ENCODE measurements around the gene ZBTB16.

The ZBTB16 gene

GRCh38 chr11:114213622-114214021 is 154.1 kb downstream of the ZBTB16 start:
- no peak for DNase-seq (ENCODE audit: low read depth)

GRCh38 chr11:114215428-114215827 is 155.9 kb downstream of the ZBTB16 start:
- DNase-seq (ENCODE audit: low read depth) = no peak

GRCh38 chr11:114215871-114216795 is 156.6 kb downstream of the ZBTB16 start:
- DNase-seq (ENCODE audit: low read depth) = no peak

- DNase-seq (ENCODE audit: low read depth) = no peak
These were observed 157.3 kb downstream of the ZBTB16 start for GRCh38 chr11:114216796-114217180.

- no peak for DNase-seq (ENCODE audit: low read depth)
These were observed 159.0 kb downstream of the ZBTB16 start for GRCh38 chr11:114218508-114218907.

GRCh38 chr11:114219559-114220349 is 160.2 kb downstream of the ZBTB16 start:
- DNase-seq (ENCODE audit: low read depth) = peak; percentile 62

- DNase-seq (ENCODE audit: low read depth) = no peak
These were observed 161.5 kb downstream of the ZBTB16 start for GRCh38 chr11:114221037-114221436.

- DNase-seq (ENCODE audit: low read depth) = no peak
These were observed 166.2 kb downstream of the ZBTB16 start for GRCh38 chr11:114225661-114226060.

GRCh38 chr11:114226356-114226755 is 166.8 kb downstream of the ZBTB16 start:
- no peak for DNase-seq (ENCODE audit: low read depth)

- no peak for DNase-seq (ENCODE audit: low read depth)
These were observed 169.2 kb downstream of the ZBTB16 start for GRCh38 chr11:114228435-114229411.

GRCh38 chr11:114230031-114230704 is 170.7 kb downstream of the ZBTB16 start:
- DNase-seq (ENCODE audit: low read depth) = no peak

GRCh38 chr11:114232400-114233059 is 173.0 kb downstream of the ZBTB16 start:
- no peak for DNase-seq (ENCODE audit: low read depth)

GRCh38 chr11:114233755-114234154 is 174.2 kb downstream of the ZBTB16 start:
- DNase-seq (ENCODE audit: low read depth) = peak; percentile 42

- peak; percentile 78 for DNase-seq (ENCODE audit: low read depth)
These were observed 177.3 kb downstream of the ZBTB16 start for GRCh38 chr11:114236829-114237228.

- no peak for DNase-seq (ENCODE audit: low read depth)
These were observed 178.1 kb downstream of the ZBTB16 start for GRCh38 chr11:114237321-114238280.

GRCh38 chr11:114239753-114240161 is 180.2 kb downstream of the ZBTB16 start:
- no peak for DNase-seq (ENCODE audit: low read depth)

GRCh38 chr11:114242032-114242431 is 182.5 kb downstream of the ZBTB16 start:
- DNase-seq (ENCODE audit: low read depth) = no peak

- no peak for DNase-seq (ENCODE audit: low read depth)
These were observed 184.2 kb downstream of the ZBTB16 start for GRCh38 chr11:114243461-114244372.
